ENCODE data around the gene DENND11.

The DENND11 gene

DNA sequence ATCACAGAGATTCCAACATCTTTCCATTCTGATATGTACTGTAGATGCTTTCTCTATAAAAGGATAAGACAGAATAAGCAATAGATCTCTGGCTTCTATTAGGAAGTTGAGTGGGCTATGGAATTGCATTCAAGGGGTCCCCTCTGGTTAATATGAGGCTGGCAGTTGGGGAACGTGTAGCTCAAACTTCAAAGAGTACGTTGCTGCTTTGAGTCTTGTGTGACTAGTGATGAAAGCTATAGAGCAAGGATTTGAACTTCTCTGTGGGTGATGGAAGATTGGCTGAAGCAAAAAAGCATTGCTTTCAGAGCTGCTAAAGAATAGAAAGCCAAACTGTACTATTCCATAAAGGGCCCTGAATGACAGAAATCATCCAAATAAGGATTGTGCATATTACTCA lies 12.6 kb upstream of the DENND11 start:
- ATAC-seq (no peak), DNase-seq (ENCODE audit: low spot score in 2 of 2) (no peak)
- Mint-ChIP-seq H3K36me3 (no peaks in the 10 kb centered on the region), H3K9me3 (no peaks in the 10 kb centered on the region), H3K4me3 (no peak overlapping the region), H3K27ac (no peak overlapping the region), H3K4me1 (peaks cover 7% of the 10 kb centered on the region)

DNA sequence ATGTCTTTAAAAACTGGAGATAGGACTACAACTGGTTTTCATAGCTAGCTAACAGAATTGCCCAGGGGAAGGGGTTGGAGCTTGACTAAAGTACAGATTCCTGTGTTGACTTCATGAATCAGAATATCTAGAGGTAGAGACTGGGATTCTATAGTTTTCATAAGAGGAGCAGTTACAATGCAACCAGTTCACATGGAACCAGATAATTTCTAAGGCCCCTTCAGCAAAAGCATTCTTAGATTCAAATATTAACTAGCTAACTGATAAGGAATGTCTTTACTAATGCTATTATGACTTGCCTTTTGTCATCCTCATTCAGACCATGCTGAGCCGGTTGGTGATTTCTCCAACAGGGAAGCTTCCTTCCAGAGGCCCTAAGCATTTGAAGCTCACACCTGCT lies 11.9 kb upstream of the DENND11 start:
- Mint-ChIP-seq H3K9me3 (no peaks in the 10 kb centered on the region), H3K4me3 (no peak overlapping the region), H3K27ac (no peak overlapping the region), H3K36me3 (no peaks in the 10 kb centered on the region), H3K4me1 (peaks cover 7% of the 10 kb centered on the region)
- DNase-seq (ENCODE audit: low spot score in 2 of 2) (no peak), ATAC-seq (no peak)

DNA sequence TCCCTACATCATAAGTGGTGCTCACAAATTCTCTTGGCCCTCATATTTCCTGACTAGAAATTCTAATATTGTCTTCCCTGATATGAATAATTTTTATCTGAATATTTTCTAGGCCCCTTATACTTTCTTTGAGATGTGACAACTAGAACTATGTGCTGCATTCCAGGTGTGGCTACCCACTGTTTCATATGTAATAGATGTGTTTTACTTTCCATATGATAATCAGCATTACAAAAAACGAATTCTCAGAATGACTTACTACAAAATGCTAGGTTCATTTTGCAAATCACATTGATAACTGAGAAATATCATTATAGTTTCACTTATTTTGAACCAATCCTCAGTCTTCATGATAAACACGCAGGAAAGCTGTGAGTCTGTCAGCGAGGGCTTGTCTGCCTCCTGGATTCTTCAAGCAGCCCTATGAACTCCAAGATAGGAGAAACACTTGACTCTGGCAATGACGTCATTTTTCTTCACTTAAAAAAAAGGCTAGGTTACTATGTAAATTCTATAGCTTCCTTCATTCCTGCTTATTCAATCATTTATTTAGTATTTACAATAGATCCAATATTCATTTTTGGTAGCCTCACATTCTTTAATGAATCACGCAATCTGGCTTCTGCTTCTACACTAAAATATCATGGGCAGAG lies 10.8 kb upstream of the DENND11 start:
- H3K9me3 Mint-ChIP-seq: no peaks in the 10 kb centered on the region
- peaks cover 7% of the 10 kb centered on the region for H3K4me1 Mint-ChIP-seq
- H3K36me3 Mint-ChIP-seq: no peaks in the 10 kb centered on the region
- H3K27ac Mint-ChIP-seq: no peak overlapping the region
- ATAC-seq (no peak), DNase-seq (ENCODE audit: low spot score in 2 of 2) (no peak)
- H3K4me3 Mint-ChIP-seq: no peak overlapping the region

DNA sequence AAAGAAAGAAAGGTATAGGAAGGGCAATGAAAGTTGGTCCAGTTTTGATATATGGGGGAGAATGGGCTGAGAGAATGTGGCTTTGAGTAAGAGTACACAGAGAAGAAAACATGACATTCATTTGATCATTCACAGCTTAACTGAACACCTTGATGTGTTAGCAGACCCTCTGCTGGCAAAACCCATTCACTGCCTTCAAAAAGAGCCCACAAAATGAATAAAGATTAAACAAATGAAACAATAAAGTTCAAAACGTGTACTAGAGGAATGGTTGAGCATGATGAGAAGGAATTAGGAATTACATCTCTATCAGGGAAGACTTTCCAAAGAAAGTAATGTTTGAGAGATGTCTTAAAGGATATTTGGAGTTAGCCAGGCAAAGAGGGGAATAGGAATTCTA lies 8.3 kb upstream of the DENND11 start:
- H3K4me1 Mint-ChIP-seq: peaks cover 7% of the 10 kb centered on the region
- no peaks in the 10 kb centered on the region for H3K9me3 Mint-ChIP-seq
- H3K27ac Mint-ChIP-seq: peak overlapping the region; percentile 6
- no peak overlapping the region for H3K4me3 Mint-ChIP-seq
- no peaks in the 10 kb centered on the region for H3K36me3 Mint-ChIP-seq
- DNase-seq (ENCODE audit: low spot score in 2 of 2) (no peak), ATAC-seq (no peak)

DNA sequence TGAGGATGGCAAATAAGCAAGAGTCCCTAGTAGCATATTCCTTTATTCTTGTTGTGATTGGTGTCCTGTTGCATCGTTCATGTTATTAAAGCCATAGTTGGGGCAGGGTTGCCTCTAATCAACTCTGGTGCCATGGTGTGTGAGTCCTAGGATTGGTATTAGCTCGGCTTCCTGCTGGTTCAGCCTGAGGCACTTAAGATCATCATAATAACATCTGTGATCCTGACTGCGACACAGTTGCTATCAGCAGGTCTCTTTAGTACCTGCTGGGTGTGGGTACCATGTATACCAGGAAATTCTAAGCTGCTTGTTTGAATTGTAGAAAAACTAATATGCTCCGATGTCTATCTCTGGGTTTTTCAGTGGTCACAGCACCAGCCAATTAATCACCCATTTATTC lies 7.8 kb upstream of the DENND11 start:
- no peak overlapping the region for H3K27ac Mint-ChIP-seq
- H3K9me3 Mint-ChIP-seq: no peaks in the 10 kb centered on the region
- H3K4me3 Mint-ChIP-seq: no peak overlapping the region
- DNase-seq (ENCODE audit: low spot score in 2 of 2) (no peak), ATAC-seq (no peak)
- H3K36me3 Mint-ChIP-seq: no peaks in the 10 kb centered on the region
- peaks cover 7% of the 10 kb centered on the region for H3K4me1 Mint-ChIP-seq

DNA sequence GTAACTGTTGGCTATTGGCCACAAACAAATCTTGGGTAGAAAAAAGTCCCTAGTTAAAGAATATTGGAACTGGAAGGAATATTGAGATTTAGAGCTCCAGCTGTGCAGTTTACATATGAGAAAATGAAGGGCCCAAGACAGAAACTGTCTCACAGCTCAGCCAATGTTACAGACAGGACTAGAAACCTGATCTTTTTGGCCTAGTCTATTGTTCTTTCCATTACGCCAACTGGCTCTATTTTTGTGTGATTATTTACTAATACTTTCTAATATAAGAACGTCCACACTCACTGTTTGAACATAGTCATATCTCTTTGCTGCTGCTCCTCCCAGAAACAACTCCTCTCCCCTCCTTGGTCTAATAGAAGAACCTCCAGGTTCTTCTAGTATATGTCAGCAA lies 7.4 kb upstream of the DENND11 start:
- Mint-ChIP-seq H3K27ac (no peak overlapping the region), H3K4me1 (peaks cover 7% of the 10 kb centered on the region), H3K4me3 (no peak overlapping the region), H3K9me3 (no peaks in the 10 kb centered on the region), H3K36me3 (no peaks in the 10 kb centered on the region)
- ATAC-seq (no peak), DNase-seq (ENCODE audit: low spot score in 2 of 2) (no peak)

DNA sequence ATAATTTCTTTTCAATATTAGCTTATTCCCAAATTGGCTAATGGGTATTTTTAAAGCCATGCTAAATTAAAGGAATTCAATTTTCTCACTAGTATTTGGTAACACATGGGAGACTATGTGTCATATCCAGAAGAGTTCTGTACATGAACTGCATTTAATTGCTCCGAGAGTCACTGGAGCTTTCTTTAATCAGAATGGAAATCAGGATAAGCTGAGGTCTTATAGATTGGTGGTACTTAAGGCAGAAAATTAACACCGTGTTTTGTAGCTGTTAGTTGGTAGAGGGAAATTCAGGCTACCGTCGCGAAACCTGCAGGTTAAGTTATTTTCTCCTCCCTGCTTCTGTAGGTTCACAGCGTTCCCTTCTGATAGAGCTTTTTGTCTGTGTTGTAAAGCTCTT lies 6.4 kb upstream of the DENND11 start, which contains the start of gene WEE2:
Gene WEE2, plus strand, starts transcription at position 3 of the 400 bp plus-strand sequence. CDS start 406 bp downstream, outside the sequence.
- Mint-ChIP-seq H3K9me3 (no peaks in the 10 kb centered on the region), H3K27ac (no peak within 1 kb of the TSS), H3K4me1 (peaks cover 7% of the 10 kb centered on the region), H3K36me3 (no peaks in the 10 kb centered on the region), H3K4me3 (no peak within 1 kb of the TSS)
- no peak for DNase-seq (ENCODE audit: low spot score in 2 of 2)
- no peak for ATAC-seq

DNA sequence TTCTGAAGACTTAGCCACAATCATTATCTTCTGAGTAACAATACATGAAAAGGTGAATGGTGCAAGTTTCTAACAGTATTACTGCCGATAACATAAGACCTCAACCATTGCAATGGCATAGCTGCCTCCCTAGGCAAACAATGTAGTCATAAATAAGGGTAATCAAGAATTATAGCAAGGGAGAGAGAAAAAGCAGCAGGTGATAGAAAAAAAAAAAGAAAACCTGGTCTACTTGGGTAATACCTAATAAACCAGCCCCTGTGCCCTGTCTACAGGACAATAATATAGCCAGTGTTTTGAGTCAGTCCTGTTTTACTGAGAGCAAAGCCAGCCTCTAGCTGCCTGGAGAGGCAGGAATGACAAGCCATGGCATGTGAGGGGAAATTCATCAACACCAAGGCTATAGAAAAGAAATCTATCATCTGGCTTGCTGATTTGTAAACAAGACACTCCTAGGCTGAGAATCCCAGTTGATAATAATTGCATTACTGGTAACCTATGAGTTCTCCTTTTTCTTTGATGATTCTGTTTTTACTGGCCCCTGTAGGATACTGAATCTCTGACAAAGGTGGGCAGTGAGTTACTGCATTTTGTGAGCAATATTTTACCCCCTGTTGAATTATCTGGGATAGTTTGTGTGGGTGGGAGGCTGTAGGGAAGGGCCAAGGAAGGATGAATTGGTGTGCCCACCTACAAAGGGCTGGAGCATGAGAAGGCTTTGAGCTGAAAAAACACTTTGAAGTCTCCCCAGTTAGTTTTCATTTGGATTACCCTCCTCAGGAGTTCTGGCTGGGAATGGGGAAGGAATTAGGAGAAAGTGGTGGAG lies 4.5 kb upstream of the DENND11 start:
- H3K9me3 Mint-ChIP-seq: no peaks in the 10 kb centered on the region
- no peaks in the 10 kb centered on the region for H3K4me1 Mint-ChIP-seq
- no peak overlapping the region for H3K4me3 Mint-ChIP-seq
- ATAC-seq (no peak), DNase-seq (ENCODE audit: low spot score in 2 of 2) (no peak)
- no peak overlapping the region for H3K27ac Mint-ChIP-seq
- no peaks in the 10 kb centered on the region for H3K36me3 Mint-ChIP-seq

DNA sequence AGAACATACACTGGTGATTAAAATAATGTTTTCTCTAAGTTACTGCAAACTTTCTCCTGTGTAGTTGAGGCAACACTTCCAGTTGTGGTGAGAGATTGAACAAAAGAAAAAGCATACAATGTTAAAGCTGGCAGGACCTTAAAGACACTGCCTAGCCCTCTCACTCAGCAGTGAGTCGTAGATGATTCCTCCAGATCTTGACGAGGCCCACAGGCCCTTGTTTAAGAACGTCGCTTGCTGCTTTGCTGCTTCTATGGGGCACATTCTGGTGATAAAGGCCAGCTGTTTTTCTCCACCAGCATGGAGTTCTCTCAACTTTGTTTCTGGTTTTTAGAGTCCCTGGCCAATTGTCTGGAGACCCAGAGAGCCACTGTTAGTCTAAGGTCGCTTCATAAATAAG lies 2.8 kb upstream of the DENND11 start:
- ATAC-seq (no peak), DNase-seq (ENCODE audit: low spot score in 2 of 2) (no peak)
- Mint-ChIP-seq H3K36me3 (peaks cover 11% of the 10 kb centered on the region), H3K27ac (no peak overlapping the region), H3K4me1 (peaks cover 14% of the 10 kb centered on the region), H3K9me3 (no peaks in the 10 kb centered on the region), H3K4me3 (no peak overlapping the region)

DNA sequence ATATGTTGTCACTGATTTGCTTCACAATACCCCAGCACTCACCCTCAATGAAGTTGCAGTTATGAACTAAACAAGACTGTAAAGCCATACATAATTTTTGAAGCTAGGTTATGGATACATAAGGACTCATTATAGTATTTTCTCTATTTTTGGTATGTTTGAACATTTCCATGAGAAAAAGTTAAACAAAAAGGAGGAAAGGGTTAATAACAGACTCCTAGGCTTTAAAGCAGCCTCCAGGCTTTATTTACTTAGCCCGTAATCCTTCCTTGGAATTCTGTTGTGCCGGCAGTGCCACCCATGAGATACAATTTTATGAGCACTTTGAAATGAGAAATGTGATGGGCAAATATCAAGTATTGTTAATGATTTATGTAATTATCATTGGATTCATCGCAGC lies 2.1 kb upstream of the DENND11 start:
- Mint-ChIP-seq H3K4me3 (no peak overlapping the region), H3K4me1 (peaks cover 20% of the 10 kb centered on the region), H3K9me3 (no peaks in the 10 kb centered on the region), H3K27ac (no peak overlapping the region), H3K36me3 (peaks cover 11% of the 10 kb centered on the region)
- DNase-seq (ENCODE audit: low spot score in 2 of 2): no peak
- no peak for ATAC-seq

DNA sequence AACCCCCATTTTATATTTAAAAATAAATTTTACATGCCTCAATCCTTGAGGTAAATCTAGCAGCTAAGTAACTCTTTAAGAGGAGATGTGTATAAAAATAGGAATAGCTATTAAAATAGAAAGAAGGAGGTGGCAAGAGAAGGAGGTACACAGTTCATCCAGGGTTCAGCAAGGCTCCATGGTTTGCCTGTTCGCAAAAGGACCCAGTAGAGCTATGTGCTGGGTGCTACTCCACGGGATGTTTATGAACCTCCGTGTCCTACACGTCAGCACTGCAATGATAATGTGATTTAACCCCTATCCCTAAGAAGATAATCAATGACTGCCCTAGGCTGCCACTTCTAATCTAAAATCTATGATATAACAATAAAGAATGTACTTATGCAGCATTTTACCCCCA lies 926 bp upstream of the DENND11 start:
- Mint-ChIP-seq H3K9me3 (no peaks in the 10 kb centered on the region), H3K4me3 (no peak overlapping the region), H3K36me3 (peaks cover 11% of the 10 kb centered on the region), H3K27ac (no peak overlapping the region), H3K4me1 (peaks cover 31% of the 10 kb centered on the region)
- ATAC-seq: no peak
- DNase-seq (ENCODE audit: low spot score in 2 of 2): no peak

DNA sequence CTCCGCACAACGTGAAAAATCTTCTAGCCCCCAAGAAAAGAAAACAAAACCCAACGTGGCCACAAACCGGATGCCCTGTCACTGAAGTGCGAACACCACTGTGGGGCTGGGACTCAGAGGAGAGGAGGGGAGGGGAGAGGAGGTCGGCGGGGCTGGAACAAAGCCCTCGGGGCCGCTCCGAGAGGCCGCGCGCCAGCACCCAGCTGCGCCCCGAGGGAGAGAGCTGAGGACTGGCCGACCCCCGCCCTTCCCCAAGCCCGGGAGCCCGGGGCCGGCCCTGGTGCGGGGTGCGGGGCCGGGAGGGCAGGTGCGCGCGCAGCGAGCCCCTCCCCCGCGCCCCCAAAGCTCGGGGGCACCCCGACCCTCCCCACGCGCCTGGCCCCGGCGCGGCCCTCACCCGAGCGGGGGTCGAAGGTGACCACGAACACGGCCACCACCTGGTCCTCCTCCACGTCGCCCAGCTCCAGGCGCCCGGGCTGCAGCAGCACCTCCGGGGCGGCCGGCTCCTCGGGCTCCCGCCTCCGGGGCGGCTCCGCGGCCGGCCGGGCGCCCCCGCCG lies 398 bp downstream of the DENND11 start:
- Mint-ChIP-seq H3K4me1 (peaks cover 41% of the 10 kb centered on the region), H3K27ac (peak overlapping the region; percentile 4), H3K9me3 (no peaks in the 10 kb centered on the region), H3K4me3 (peak overlapping the region; percentile 79), H3K36me3 (peaks cover 17% of the 10 kb centered on the region)
- DNase-seq (ENCODE audit: low spot score in 2 of 2) (peak; percentile 51 to 82), ATAC-seq (peak; percentile 91)

DNA sequence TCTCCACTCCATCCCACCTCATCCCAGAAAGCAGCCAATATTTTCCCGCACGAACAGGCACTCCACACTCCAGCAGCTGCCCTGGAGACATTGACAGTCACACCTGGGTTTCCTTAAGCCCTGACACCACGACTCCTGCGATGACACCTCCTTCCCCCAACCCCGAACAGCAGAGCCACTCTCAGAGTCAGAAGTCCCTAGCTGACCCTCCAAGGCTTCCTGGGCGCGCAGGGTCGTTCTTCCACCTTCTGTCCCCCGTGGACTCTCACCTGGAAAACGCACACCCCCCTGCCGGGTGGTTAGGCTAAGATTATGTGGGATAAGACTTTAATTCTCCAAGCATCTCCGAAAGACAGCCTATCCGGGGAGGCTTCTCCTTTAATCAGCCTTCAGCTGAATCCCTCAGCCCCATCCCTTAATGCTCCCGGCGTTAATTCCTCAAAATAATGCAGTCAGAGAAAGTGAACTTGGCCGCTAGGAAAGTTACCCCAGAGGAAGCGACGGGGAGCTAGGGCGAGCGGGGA lies 1.1 kb downstream of the DENND11 start:
- H3K4me1 Mint-ChIP-seq: peaks cover 45% of the 10 kb centered on the region
- no peak for DNase-seq (ENCODE audit: low spot score in 2 of 2)
- peak; percentile 1 for ATAC-seq
- no peaks in the 10 kb centered on the region for H3K9me3 Mint-ChIP-seq
- peaks cover 17% of the 10 kb centered on the region for H3K36me3 Mint-ChIP-seq
- H3K4me3 Mint-ChIP-seq: peak overlapping the region; percentile 79
- H3K27ac Mint-ChIP-seq: peak overlapping the region; percentile 4

DNA sequence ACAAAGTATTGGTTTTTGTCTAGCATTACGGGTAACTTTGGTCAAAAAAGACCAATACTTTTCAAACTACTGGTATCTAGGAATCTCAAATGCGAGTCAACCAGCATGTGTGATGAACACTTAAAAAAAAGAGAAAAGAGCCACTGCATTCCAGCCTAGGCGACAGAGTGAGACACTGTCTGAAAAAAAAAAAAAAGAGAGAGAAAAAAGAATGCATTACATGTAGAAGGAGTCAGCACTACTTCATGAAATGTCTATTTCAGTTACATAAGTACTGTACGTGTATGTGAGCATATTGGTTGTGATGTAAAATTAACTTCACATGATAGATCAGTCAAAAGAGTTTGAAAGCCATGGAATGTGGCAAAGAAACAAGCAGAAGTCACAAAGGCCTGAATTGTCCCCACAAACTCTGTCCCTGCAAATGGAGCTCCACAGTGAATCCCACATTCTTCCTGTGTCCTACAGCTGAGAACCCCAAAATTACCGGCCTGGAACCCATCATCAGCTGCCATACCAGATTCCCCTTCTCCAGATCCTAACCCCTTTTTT lies 1.6 kb downstream of the DENND11 start:
- no peaks in the 10 kb centered on the region for H3K9me3 Mint-ChIP-seq
- ATAC-seq (no peak), DNase-seq (ENCODE audit: low spot score in 2 of 2) (no peak)
- H3K36me3 Mint-ChIP-seq: peaks cover 19% of the 10 kb centered on the region
- H3K27ac Mint-ChIP-seq: peak overlapping the region; percentile 4
- H3K4me1 Mint-ChIP-seq: peaks cover 45% of the 10 kb centered on the region
- peak overlapping the region; percentile 79 for H3K4me3 Mint-ChIP-seq

DNA sequence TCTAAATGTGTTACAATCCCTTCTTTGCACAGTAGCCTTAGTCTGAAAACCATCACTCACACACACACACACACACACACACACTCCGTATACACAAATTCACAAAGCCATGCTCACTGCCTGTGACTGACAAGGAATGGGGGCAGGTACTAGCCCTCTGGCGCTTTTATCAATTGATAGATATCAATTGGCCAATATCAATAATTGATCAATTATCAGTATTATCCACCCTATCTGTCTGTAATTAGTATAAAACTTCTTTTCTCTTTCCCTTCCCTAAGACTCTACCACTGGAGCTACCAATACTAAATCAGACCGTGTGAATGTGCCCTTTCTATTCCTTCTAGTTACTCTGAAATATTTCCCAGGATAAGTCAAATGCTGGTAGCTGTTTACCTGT lies 2.1 kb downstream of the DENND11 start:
- ATAC-seq (no peak), DNase-seq (ENCODE audit: low spot score in 2 of 2) (no peak)
- peak overlapping the region; percentile 79 for H3K4me3 Mint-ChIP-seq
- peaks cover 47% of the 10 kb centered on the region for H3K4me1 Mint-ChIP-seq
- peaks cover 23% of the 10 kb centered on the region for H3K36me3 Mint-ChIP-seq
- no peak overlapping the region for H3K27ac Mint-ChIP-seq
- no peaks in the 10 kb centered on the region for H3K9me3 Mint-ChIP-seq

Data from stimulated activated effector memory CD8-positive, alpha-beta T cell treated with anti-CD3 and anti-CD28 coated beads, Interleukin-12 subunit alpha, Interleukin-12 subunit beta, amount 100 ng/mL, for 72 hours (primary cell).